Gastroesophageal sphincter (tissue), 4 donors: Measurements from ENCODE around the gene C20orf202. TPM values are rescaled to one million over a fixed set of nuclear protein-coding genes. Genes with fewer than 3 reads are reported as not detected.

ENCODE experiments used
- ATAC-seq: fragments of 150-250 bp; one replicate; pipeline ENCODE4 v1.9.1; 2016; ENCODE audit warnings: mild to moderate bottlenecking, moderate library complexity
- H3K27ac ChIP-seq, 4 donors: fragments of 200-600 bp; sonication (generic) in 3 of 4; 1 replicate in 3 of 4; 2 replicates in 1 of 4; pipeline ENCODE4 v1.5.1; 2016 to 2019
- H3K27me3 ChIP-seq: fragments of 200-600 bp; sonication (generic); one replicate; pipeline ENCODE4 v1.5.1; 2019
- H3K36me3 ChIP-seq, 2 donors: fragments of 200-600 bp; sonication (generic); one replicate each; pipeline ENCODE4 v1.5.1; 2019; ENCODE audit warnings: control low read depth in 1 of 2
- H3K4me1 ChIP-seq, 3 donors: fragments of 200-600 bp; sonication (generic); 1 replicate in 2 of 3; 2 replicates in 1 of 3; pipeline ENCODE4 v1.5.1; 2016 to 2019; ENCODE audit warnings: control low read depth in 2 of 3
- H3K4me3 ChIP-seq, 2 donors: fragments of 200-600 bp; sonication (generic); one replicate each; pipeline ENCODE4 v1.5.1; 2019; ENCODE audit warnings: mild to moderate bottlenecking in 1 of 2, moderate library complexity in 1 of 2
- H3K9me3 ChIP-seq, 3 donors: fragments of 200-600 bp; sonication (generic); one replicate each; pipeline ENCODE4 v1.5.1; 2017 to 2019; ENCODE audit warnings: control low read depth in 2 of 3
- CTCF ChIP-seq, 4 experiments: fragments of 200-600 bp in 2 of 4; fragments of 450-650 bp in 2 of 4; sonication (generic) in 1 of 4; IDR thresholded peaks; one replicate each; pipeline ENCODE4 v1.5.1; 2017 to 2019; ENCODE audit warnings: antibody characterized with exemption in 4 of 4, mild to moderate bottlenecking in 2 of 4, moderate library complexity in 2 of 4
- EP300 ChIP-seq: sonication (generic); formaldehyde crosslinking; IDR thresholded peaks from one replicate; pipeline ENCODE4 v1.6.1; 2017; ENCODE audit warnings: antibody characterized with exemption, mild to moderate bottlenecking
- POLR2A ChIP-seq, 2 donors: fragments of 450-650 bp; IDR thresholded peaks; one replicate each; pipeline ENCODE4 v1.6.1; 2017; ENCODE audit warnings: antibody characterized with exemption in 2 of 2, mild to moderate bottlenecking in 2 of 2, moderate library complexity in 1 of 2
- POLR2AphosphoS5 ChIP-seq: sonication (generic); formaldehyde crosslinking; IDR thresholded peaks from one replicate; pipeline ENCODE4 v1.6.1; 2017; ENCODE audit warnings: antibody characterized with exemption
- WGBS, 2 donors: methylation state at CpG; one replicate each; pipeline ENCODE4 v1.1.5; 2018; ENCODE audit warnings: low coverage in 1 of 2; 5-methylcytosine and 5-hydroxymethylcytosine counted together
- total RNA-seq, 4 donors: library from RNA; depleted of rRNA; stranded (reverse); fragments of >200 nt; gene quantifications; one replicate each; pipeline ENCODE4 v1.1.0, GENCODE V29; 2016

Gene C20orf202
- total RNA-seq, 4 donors from 2014 or later, result 0.27 to 1.3 (median 0.62) TPM; not detected in 1

- Histone ChIP-seq H3K27me3 (peaks cover 19% of the 10 kb centered on the region), H3K36me3 (no peaks in the 10 kb centered on the region), H3K27ac (no peak overlapping the region), H3K4me3 (no peak overlapping the region), H3K9me3 (no peaks in the 10 kb centered on the region), H3K4me1 (no peaks in the 10 kb centered on the region)
- 80% methylated on average over 1 of the region's 2 CpGs; no CpG with 5 or more reads in 1 of the 2 donors for WGBS, 2 donors
- ATAC-seq, result no peak
- TF ChIP-seq CTCF (IDR thresholded peaks at IDR 0.05), result no peak
- TF ChIP-seq EP300, result no peak
- TF ChIP-seq POLR2AphosphoS5, result no peak
- no peak for TF ChIP-seq POLR2A (IDR thresholded peaks at IDR 0.05)
These were observed 1.3 kb downstream of the C20orf202 start for GRCh38 chr20:1204576-1204975.

- WGBS, 2 donors, result 83 to 93% methylated on average over 1 to 8 of the region's 8 CpGs
- TF ChIP-seq EP300 (no peak), POLR2A (IDR thresholded peaks at IDR 0.05) (no peak), POLR2AphosphoS5 (no peak), CTCF (IDR thresholded peaks at IDR 0.05) (no peak)
- no peak overlapping the region for H3K4me3 ChIP-seq
- peaks cover 17% of the 10 kb centered on the region for H3K27me3 ChIP-seq
- no peak overlapping the region for H3K27ac ChIP-seq
- no peak for ATAC-seq
- no peaks in the 10 kb centered on the region for H3K9me3 ChIP-seq
- no peaks in the 10 kb centered on the region for H3K4me1 ChIP-seq
- H3K36me3 ChIP-seq, result no peaks in the 10 kb centered on the region
These were observed 2.5 kb downstream of the C20orf202 start for GRCh38 chr20:1205802-1206201.

- no peak overlapping the region for H3K4me3 ChIP-seq
- no peaks in the 10 kb centered on the region for H3K4me1 ChIP-seq
- ATAC-seq, result no peak
- TF ChIP-seq POLR2AphosphoS5, result no peak
- no peak for TF ChIP-seq POLR2A (IDR thresholded peaks at IDR 0.05)
- no peak for TF ChIP-seq CTCF (IDR thresholded peaks at IDR 0.05)
- no peak for TF ChIP-seq EP300
- H3K9me3 ChIP-seq, result no peaks in the 10 kb centered on the region
- H3K36me3 ChIP-seq, result no peaks in the 10 kb centered on the region
- 68 to 72% methylated on average over 10 to 16 of the region's 19 CpGs for WGBS, 2 donors
- H3K27ac ChIP-seq, result no peak overlapping the region
- peaks cover 23% of the 10 kb centered on the region for H3K27me3 ChIP-seq
These were observed 3.3 kb downstream of the C20orf202 start for GRCh38 chr20:1206366-1207148.

GRCh38 chr20:1207293-1207878, 4.1 kb downstream of the C20orf202 start:
- ATAC-seq, result no peak
- 83 to 100% methylated on average over 1 to 3 of the region's 3 CpGs for WGBS, 2 donors
- Histone ChIP-seq H3K27me3 (peaks cover 31% of the 10 kb centered on the region), H3K9me3 (no peaks in the 10 kb centered on the region), H3K4me3 (no peak overlapping the region), H3K4me1 (no peaks in the 10 kb centered on the region), H3K27ac (no peak overlapping the region), H3K36me3 (no peaks in the 10 kb centered on the region)
- TF ChIP-seq CTCF (IDR thresholded peaks at IDR 0.05) (no peak), EP300 (no peak), POLR2A (IDR thresholded peaks at IDR 0.05) (no peak), POLR2AphosphoS5 (no peak)
